Peyer's patch (tissue), 4 donors: Measurements from ENCODE around the gene VPS52. TPM values are rescaled to one million over a fixed set of nuclear protein-coding genes. Genes with fewer than 3 reads are reported as not detected.

Source experiments
- DNase-seq, 3 donors: peaks; one replicate each; pipeline ENCODE4 v3.0.0-alpha.2; 2017 to 2019
- H3K27ac ChIP-seq, 4 donors: fragments of 200-600 bp; sonication (generic); one replicate each; pipeline ENCODE4 v1.5.1; 2016 to 2019
- H3K27me3 ChIP-seq, 2 donors: fragments of 200-600 bp; sonication (generic); one replicate each; pipeline ENCODE4 v1.5.1; 2019
- H3K36me3 ChIP-seq, 3 donors: fragments of 200-600 bp; sonication (generic); one replicate each; pipeline ENCODE4 v1.5.1; 2016 to 2019
- H3K4me1 ChIP-seq, 4 donors: fragments of 200-600 bp; sonication (generic); one replicate each; pipeline ENCODE4 v1.5.1; 2016 to 2019
- H3K4me3 ChIP-seq, 4 donors: fragments of 200-600 bp; sonication (generic); 1 replicate in 3 of 4; 2 replicates in 1 of 4; pipeline ENCODE4 v1.5.1; 2016 to 2019; ENCODE audit warnings: mild to moderate bottlenecking in 1 of 4
- H3K9me3 ChIP-seq, 4 donors: fragments of 200-600 bp; sonication (generic); one replicate each; pipeline ENCODE4 v1.5.1; 2016 to 2019; ENCODE audit warnings: mild to moderate bottlenecking in 1 of 4
- CTCF ChIP-seq, 6 experiments: fragments of 450-650 bp in 4 of 6; fragments of 200-600 bp in 2 of 6; sonication (generic) in 1 of 6; IDR thresholded peaks; one replicate each; pipeline ENCODE4 v1.5.1; 2017 to 2019; ENCODE audit warnings: antibody characterized with exemption in 6 of 6, mild to moderate bottlenecking in 3 of 6, moderate library complexity in 1 of 6
- POLR2A ChIP-seq, 2 donors: fragments of 450-650 bp; IDR thresholded peaks; one replicate each; pipeline ENCODE4 v1.5.1; 2017; ENCODE audit warnings: antibody characterized with exemption in 2 of 2, mild to moderate bottlenecking in 2 of 2, moderate library complexity in 2 of 2
- total RNA-seq, 4 donors: library from RNA; depleted of rRNA; stranded (reverse); fragments of >200 nt; gene quantifications; one replicate each; pipeline ENCODE4 v1.1.0, GENCODE V29; 2016

VPS52 gene
- total RNA-seq, 4 donors from 2014 or later, result 56.7 to 132 (median 95.8) TPM

- Histone ChIP-seq H3K27me3 (no peaks in the 10 kb centered on the region), H3K36me3 (peaks cover 0 to 42% (median 0%) of the 10 kb centered on the region in 3 donors), H3K4me3 (no peak overlapping the region), H3K9me3 (no peaks in the 10 kb centered on the region), H3K27ac (no peak overlapping the region), H3K4me1 (peaks cover 0 to 25% (median 10%) of the 10 kb centered on the region in 4 donors)
- DNase-seq, result no peak
- no peak for TF ChIP-seq POLR2A (IDR thresholded peaks at IDR 0.05)
Measured at GRCh38 chr6:33280539-33280938, 8.9 kb upstream of the VPS52 start.

- Histone ChIP-seq H3K36me3 (peaks cover 0 to 42% (median 0%) of the 10 kb centered on the region in 3 donors), H3K4me1 (peaks cover 0 to 30% (median 10%) of the 10 kb centered on the region in 4 donors), H3K4me3 (no peak overlapping the region), H3K9me3 (no peaks in the 10 kb centered on the region), H3K27me3 (no peaks in the 10 kb centered on the region), H3K27ac (no peak overlapping the region)
- DNase-seq, result no peak
- TF ChIP-seq POLR2A (IDR thresholded peaks at IDR 0.05) (no peak), CTCF (IDR thresholded peaks at IDR 0.05) (peak in 5 of 6 experiments; percentile 14 to 47 (median 40))
Measured at GRCh38 chr6:33279971-33280511, 8.4 kb upstream of the VPS52 start.

- H3K9me3 ChIP-seq, result no peaks in the 10 kb centered on the region
- DNase-seq, result no peak
- H3K36me3 ChIP-seq, result peaks cover 0 to 40% (median 0%) of the 10 kb centered on the region in 3 donors
Measured at GRCh38 chr6:33279257-33279695, 7.6 kb upstream of the VPS52 start.

GRCh38 chr6:33278810-33279209 is 7.1 kb upstream of the VPS52 start:
- H3K27ac ChIP-seq, result peak overlapping the region in 1 of 4 donors; percentile 97
- peaks cover 0 to 42% (median 0%) of the 10 kb centered on the region in 3 donors for H3K36me3 ChIP-seq
- peaks cover 0 to 43% (median 15%) of the 10 kb centered on the region in 4 donors for H3K4me1 ChIP-seq
- no peaks in the 10 kb centered on the region for H3K9me3 ChIP-seq
- DNase-seq, result no peak
- no peak overlapping the region for H3K4me3 ChIP-seq
- no peaks in the 10 kb centered on the region for H3K27me3 ChIP-seq
- no peak for TF ChIP-seq CTCF (IDR thresholded peaks at IDR 0.05)

More at GRCh38 chr6:33279257-33279695, 7.6 kb upstream of the VPS52 start:
- TF ChIP-seq POLR2A (IDR thresholded peaks at IDR 0.05) (no peak), CTCF (IDR thresholded peaks at IDR 0.05) (no peak)
- no peak overlapping the region for H3K4me3 ChIP-seq
- no peak overlapping the region for H3K27ac ChIP-seq
- H3K27me3 ChIP-seq, result no peaks in the 10 kb centered on the region
- peaks cover 0 to 38% (median 12%) of the 10 kb centered on the region in 4 donors for H3K4me1 ChIP-seq

GRCh38 chr6:33278392-33278741 is 6.7 kb upstream of the VPS52 start:
- DNase-seq, result no peak
- H3K4me3 ChIP-seq, result peak overlapping the region in 2 of 4 donors; percentile 66 to 75
- TF ChIP-seq CTCF (IDR thresholded peaks at IDR 0.05), result no peak
- TF ChIP-seq POLR2A (IDR thresholded peaks at IDR 0.05), result no peak
- peaks cover 0 to 41% (median 0%) of the 10 kb centered on the region in 3 donors for H3K36me3 ChIP-seq
- H3K27ac ChIP-seq, result peak overlapping the region; percentile 88 to 97 (median 90)
- no peaks in the 10 kb centered on the region for H3K9me3 ChIP-seq
- peaks cover 0 to 47% (median 16%) of the 10 kb centered on the region in 4 donors for H3K4me1 ChIP-seq
- no peaks in the 10 kb centered on the region for H3K27me3 ChIP-seq

- peak overlapping the region; percentile 88 to 97 (median 90) for H3K27ac ChIP-seq
- no peak for TF ChIP-seq POLR2A (IDR thresholded peaks at IDR 0.05)
- peak in 1 of 6 experiments; percentile 19 for TF ChIP-seq CTCF (IDR thresholded peaks at IDR 0.05)
- H3K27me3 ChIP-seq, result no peaks in the 10 kb centered on the region
- H3K4me1 ChIP-seq, result peaks cover 0 to 52% (median 19%) of the 10 kb centered on the region in 4 donors
- H3K36me3 ChIP-seq, result peaks cover 0 to 40% (median 0%) of the 10 kb centered on the region in 3 donors
- DNase-seq, result peak in 2 of 3 donors; percentile 79
- H3K9me3 ChIP-seq, result no peaks in the 10 kb centered on the region
- peak overlapping the region; percentile 66 to 84 (median 71) for H3K4me3 ChIP-seq
Measured at GRCh38 chr6:33277663-33278391, 6.2 kb upstream of the VPS52 start.
